CD4-positive, alpha-beta T cell treated with Interferon gamma for 1 hour (primary cell): Measurements from ENCODE around the gene MGAT5B.
"Not testable (repeated sequence)": the region's sequence is repeated elsewhere in the genome, so short reads cannot be mapped to it uniquely, and the experiment has no call there.

Experiments
- DNase-seq: peaks from one replicate; pipeline ENCODE4 v3.0.0-alpha.2; 2020

Gene MGAT5B

DNA sequence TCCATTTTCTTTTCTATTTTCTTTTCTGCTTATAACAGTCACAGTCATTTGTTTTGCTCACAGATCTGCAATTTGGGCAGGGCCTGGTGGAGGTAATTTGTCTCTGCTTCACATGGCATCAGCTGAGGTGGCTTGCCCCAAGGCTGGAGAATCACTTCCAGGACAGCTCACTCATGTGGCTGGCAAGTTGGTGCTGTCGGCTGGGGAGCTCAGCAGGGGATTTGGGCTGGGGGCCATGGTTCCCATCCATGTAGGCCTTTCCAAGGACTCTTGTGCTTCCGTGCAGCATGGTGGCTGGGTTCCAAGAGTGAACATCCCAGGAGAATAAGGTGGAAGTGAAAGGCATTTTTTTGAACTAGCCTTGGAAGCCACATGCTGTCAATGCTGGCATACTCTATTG lies 85.7 kb downstream of the MGAT5B start:
- DNase-seq = no peak

- DNase-seq = no peak
Observed at GRCh38 chr17:76955191-76955590, 87.0 kb downstream of the MGAT5B start.

GRCh38 chr17:76956846-76957540 lies 88.8 kb downstream of the MGAT5B start:
- DNase-seq = peak; percentile 27

DNA sequence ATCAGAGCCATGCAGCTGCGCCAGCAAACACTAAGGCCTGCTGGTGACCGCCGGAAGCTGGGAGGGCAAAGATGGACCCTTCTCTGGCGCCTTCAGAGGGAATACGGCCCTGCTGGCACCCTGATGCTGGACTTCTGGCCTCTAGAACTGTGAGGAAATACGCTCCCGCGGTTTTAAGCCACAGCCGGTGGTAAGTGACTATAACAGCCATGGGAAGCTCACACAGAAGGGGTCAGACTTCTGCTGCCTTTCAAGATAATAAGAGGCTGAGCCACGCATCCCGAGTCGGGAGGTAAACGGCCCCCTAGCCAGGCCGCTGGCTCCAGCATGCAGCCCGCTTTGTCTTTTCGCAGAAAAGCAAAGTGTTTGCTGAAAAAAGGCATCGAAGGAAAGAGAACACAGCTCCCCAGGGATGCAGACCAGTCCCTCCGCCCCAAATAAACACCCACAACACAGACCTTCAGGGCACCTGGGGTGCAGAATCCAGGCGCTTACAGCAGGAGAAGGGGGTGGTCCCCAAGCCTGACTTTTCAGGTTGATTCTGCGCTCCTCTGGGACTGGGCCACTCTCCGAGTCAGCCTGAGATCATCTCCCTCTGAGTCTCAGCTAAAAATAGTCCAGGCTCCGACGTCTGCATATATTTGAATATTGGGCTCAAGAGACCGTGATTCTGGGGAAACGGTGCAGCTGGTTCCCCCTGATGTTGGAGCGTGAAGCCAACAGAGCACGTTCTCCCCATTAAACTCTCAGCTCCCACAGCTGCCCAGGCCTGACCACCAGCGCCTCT lies 89.7 kb downstream of the MGAT5B start:
- DNase-seq = peak; percentile 49

- DNase-seq = no peak
Observed at GRCh38 chr17:76958974-76959373, 90.8 kb downstream of the MGAT5B start.

GRCh38 chr17:76961869-76962268 lies 93.7 kb downstream of the MGAT5B start:
- no peak for DNase-seq

DNA sequence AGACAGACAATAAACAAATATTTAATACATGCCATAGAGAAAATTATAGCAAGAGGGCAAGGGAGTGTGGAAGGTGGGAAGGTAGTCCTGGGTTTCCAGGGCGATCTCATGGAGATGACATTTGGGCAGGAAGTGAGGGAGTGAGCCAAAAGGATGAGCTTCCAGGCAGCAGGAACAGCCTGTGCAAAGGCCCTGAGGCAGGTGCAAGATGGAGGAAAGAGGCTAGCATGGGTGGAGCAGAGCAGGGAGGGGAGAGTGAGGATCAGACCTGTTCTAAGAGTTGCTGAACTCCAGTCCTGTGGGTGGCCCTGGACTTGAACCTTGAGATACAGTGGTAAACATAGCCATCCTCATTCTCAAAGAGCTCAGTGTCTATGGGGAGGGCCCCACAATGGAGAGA lies 94.7 kb downstream of the MGAT5B start:
- no peak for DNase-seq

DNA sequence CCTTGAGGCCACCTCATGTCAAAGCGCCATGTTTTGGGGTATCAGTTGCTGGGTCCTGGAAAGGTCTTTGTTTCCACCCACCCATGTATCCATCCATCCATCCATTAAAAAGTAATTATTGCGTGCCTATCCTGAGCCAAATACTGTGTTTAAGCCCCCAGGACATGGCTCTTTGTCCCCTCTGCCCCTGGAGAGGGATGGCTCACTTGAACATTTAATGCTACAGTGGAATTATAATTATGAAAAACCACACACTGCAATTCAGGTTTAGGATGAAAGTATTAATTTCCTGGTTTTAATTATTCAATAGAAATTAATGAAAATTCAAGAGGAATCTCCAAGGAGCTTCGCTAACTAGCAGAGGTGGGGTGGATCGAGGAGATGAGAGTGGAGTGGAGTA lies 97.8 kb downstream of the MGAT5B start:
- no peak for DNase-seq

- DNase-seq = no peak
Observed at GRCh38 chr17:76966486-76967181, 98.4 kb downstream of the MGAT5B start.

- no peak for DNase-seq
Observed at GRCh38 chr17:76967762-76968161, 99.6 kb downstream of the MGAT5B start.

GRCh38 chr17:76968707-76969597 lies 100.7 kb downstream of the MGAT5B start:
- DNase-seq = peak; percentile 79

GRCh38 chr17:76969598-76970172 lies 101.5 kb downstream of the MGAT5B start:
- DNase-seq = no peak

GRCh38 chr17:76970228-76970627 lies 102.0 kb downstream of the MGAT5B start:
- not testable (repeated sequence) for DNase-seq

GRCh38 chr17:76972046-76972641 lies 103.9 kb downstream of the MGAT5B start:
- DNase-seq = no peak

- no peak for DNase-seq
Observed at GRCh38 chr17:76973040-76973439, 104.8 kb downstream of the MGAT5B start.

- no peak for DNase-seq
Observed at GRCh38 chr17:76974721-76975120, 106.5 kb downstream of the MGAT5B start.

GRCh38 chr17:76978050-76978449 lies 109.8 kb downstream of the MGAT5B start:
- DNase-seq = not testable (repeated sequence)

GRCh38 chr17:76981545-76982295 lies 113.5 kb downstream of the MGAT5B start:
- no peak for DNase-seq

DNA sequence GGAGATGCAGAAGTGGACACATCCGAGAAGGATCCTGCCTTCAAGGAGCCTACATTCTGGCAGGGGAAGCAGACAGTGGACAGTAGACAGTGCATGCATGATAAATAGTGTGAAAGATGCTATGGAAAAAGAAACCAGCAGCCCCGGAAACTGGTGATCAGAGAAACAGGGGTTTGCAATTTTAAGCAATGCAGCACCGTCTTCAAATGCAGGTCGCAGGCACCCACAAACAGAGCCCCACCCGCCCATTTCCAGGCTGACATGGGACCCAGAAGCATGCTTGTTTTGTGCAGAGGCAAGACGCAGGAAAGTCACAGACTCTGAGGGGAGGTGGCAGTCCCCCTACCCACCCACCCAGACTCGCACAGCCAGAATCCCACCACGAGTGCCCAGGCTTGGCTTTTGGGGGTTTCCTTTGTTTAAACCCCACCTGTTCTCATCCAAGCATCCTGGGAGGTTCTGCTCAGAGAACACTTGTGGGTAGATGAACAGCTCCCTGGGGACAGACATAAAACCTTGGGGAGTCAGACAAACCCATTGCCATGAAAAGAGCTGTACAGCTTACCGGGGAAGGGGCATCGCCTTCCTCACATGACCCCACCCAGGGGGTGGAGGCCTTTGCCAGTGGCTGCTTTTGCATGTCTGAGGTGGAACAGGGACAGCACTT lies 114.3 kb downstream of the MGAT5B start:
- no peak for DNase-seq

DNA sequence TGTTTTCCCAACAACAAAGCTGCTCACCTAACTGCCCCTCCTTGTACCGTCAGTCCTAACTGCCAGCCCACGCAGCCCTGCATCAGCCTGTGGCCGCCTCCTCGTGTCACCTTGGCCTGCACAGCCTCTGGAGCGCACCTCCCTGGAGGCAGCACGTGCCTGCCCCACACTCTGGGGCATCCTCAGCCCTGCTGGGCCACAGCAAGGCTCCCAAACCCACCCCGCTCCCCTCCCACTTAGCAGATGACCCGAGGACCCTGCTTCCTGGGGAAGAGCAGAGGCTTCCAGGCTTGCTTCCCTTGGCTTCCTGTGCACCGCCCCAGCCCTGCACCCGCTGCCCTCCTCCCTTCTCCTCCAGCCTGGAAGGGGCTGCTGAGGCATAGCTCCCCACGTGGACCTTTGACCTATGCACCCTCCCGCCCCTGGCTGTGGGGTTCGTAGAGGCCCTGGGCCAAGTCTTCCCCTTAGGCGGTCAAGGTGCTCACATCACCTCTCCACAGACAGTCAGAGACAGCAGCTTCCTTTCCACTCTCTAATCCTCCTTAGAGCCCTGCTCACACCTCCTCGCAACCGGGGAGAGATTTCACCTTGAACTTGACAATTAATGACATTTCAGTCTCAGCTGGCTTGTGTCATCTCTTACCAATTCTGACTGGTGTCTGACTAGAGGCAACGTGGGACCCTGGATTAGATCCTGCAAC lies 115.0 kb downstream of the MGAT5B start:
- DNase-seq = no peak
